NCI-H2029 treated with DMSO at 0.1 percent for 48 hours (cell line): ENCODE results near the gene GPR25.
"Not testable (repeated sequence)": the region's sequence is repeated elsewhere in the genome, so short reads cannot be mapped to it uniquely, and the experiment has no call there.

Experiments
- DNase-seq: peaks from one replicate; lab custom pipeline; 2025; lab: John Stamatoyannopoulos, UW

GPR25 gene

GRCh38 chr1:200895801-200896530 lies 23.2 kb downstream of the GPR25 start:
- no peak for DNase-seq

GRCh38 chr1:200896531-200897196 lies 23.9 kb downstream of the GPR25 start:
- no peak for DNase-seq

- DNase-seq: no peak
Measured at GRCh38 chr1:200897259-200897658, 24.5 kb downstream of the GPR25 start.

- DNase-seq: no peak
Measured at GRCh38 chr1:200899015-200899386, 26.2 kb downstream of the GPR25 start.

GRCh38 chr1:200899451-200899915 lies 26.7 kb downstream of the GPR25 start:
- no peak for DNase-seq

GRCh38 chr1:200899954-200900867 lies 27.4 kb downstream of the GPR25 start:
- no peak for DNase-seq

- DNase-seq: no peak
Measured at GRCh38 chr1:200900877-200901276, 28.1 kb downstream of the GPR25 start.

- DNase-seq: no peak
Measured at GRCh38 chr1:200901350-200901749, 28.6 kb downstream of the GPR25 start.

GRCh38 chr1:200901796-200902444 lies 29.1 kb downstream of the GPR25 start:
- no peak for DNase-seq

GRCh38 chr1:200903793-200904192 lies 31.0 kb downstream of the GPR25 start:
- no peak for DNase-seq

GRCh38 chr1:200904772-200905171 lies 32.0 kb downstream of the GPR25 start:
- DNase-seq: no peak

GRCh38 chr1:200905411-200906052 lies 32.8 kb downstream of the GPR25 start:
- no peak for DNase-seq

- DNase-seq: no peak
Measured at GRCh38 chr1:200906491-200906890, 33.7 kb downstream of the GPR25 start.

- DNase-seq: no peak
Measured at GRCh38 chr1:200907611-200908097, 34.9 kb downstream of the GPR25 start.

GRCh38 chr1:200908191-200908868 lies 35.5 kb downstream of the GPR25 start:
- DNase-seq: no peak

GRCh38 chr1:200909071-200909470 lies 36.3 kb downstream of the GPR25 start:
- DNase-seq: no peak

- no peak for DNase-seq
Measured at GRCh38 chr1:200909757-200910239, 37.0 kb downstream of the GPR25 start.

GRCh38 chr1:200911361-200911760 lies 38.6 kb downstream of the GPR25 start:
- DNase-seq: no peak

- not testable (repeated sequence) for DNase-seq
Measured at GRCh38 chr1:200911936-200912335, 39.2 kb downstream of the GPR25 start.

GRCh38 chr1:200912737-200913407 lies 40.1 kb downstream of the GPR25 start:
- DNase-seq: no peak
